Fibroblast of pulmonary artery (primary cell): ENCODE measurements around the gene TEX28.
"Not testable (repeated sequence)": the region's sequence is repeated elsewhere in the genome, so short reads cannot be mapped to it uniquely, and the experiment has no call there.

Experiments used
- DNase-seq: peaks from one replicate; pipeline ENCODE4 v3.0.0-alpha.2; 2010; ENCODE audit warnings: low read depth
- H3K4me3 ChIP-seq: replicated peaks from 2 replicates; pipeline ENCODE4 v1.5.1; 2011; ENCODE audit warnings: low read depth, mild to moderate bottlenecking, control low read depth, low read length, moderate library complexity
- TF ChIP-seq, protein P1 (sequence below): IDR thresholded peaks from 2 replicates; pipeline ENCODE4 v1.5.1; 2011; ENCODE audit warnings: mild to moderate bottlenecking, control low read depth, low read length, inconsistent platforms; ENCODE audit errors: missing control alignments

Gene TEX28

DNA sequence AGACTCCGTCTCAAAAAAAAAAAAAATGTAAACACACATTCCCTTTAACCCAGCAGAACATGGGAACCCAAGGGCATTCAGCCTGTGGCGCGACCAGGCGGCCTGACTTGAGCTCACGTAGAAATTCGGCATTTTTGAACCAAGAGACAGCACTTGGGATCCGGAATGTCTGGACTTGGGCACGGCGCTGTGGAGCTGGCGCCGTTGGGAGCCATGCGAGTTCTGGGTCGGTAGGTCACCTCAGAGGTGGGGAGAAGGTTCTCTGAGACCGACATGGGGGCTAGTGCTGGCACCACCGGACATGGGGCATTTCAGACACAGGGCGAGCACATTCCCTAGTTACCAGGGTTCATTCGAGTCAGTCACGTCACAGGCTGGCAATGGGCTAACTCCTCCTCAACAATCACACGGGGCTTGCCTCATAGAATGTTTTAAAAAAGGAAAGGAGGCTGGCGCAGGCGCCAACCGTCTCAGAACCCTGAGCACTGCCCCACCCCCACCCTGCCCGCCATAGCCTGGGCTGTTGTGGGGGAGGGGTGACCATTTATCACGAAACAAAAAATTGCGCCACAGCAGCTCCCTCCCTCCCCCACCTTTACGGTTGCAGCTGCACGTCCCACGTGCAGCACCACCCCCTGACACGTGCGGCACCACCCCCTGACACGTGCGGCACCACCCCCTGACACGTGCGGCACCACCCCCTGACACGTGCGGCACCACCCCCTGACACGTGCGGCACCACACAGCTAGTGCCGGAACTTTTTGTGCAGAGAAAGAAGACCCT lies at the start of gene TEX28:
TSS of gene TEX28 (minus strand) at position 334 of the 784 bp plus-strand sequence. CDS start 3,007 bp downstream, outside the sequence.
- no peak within 1 kb of the TSS for H3K4me3 ChIP-seq
- DNase-seq, result no peak
- TF ChIP-seq, protein P1, sequence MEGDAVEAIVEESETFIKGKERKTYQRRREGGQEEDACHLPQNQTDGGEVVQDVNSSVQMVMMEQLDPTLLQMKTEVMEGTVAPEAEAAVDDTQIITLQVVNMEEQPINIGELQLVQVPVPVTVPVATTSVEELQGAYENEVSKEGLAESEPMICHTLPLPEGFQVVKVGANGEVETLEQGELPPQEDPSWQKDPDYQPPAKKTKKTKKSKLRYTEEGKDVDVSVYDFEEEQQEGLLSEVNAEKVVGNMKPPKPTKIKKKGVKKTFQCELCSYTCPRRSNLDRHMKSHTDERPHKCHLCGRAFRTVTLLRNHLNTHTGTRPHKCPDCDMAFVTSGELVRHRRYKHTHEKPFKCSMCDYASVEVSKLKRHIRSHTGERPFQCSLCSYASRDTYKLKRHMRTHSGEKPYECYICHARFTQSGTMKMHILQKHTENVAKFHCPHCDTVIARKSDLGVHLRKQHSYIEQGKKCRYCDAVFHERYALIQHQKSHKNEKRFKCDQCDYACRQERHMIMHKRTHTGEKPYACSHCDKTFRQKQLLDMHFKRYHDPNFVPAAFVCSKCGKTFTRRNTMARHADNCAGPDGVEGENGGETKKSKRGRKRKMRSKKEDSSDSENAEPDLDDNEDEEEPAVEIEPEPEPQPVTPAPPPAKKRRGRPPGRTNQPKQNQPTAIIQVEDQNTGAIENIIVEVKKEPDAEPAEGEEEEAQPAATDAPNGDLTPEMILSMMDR, result no peak

DNA sequence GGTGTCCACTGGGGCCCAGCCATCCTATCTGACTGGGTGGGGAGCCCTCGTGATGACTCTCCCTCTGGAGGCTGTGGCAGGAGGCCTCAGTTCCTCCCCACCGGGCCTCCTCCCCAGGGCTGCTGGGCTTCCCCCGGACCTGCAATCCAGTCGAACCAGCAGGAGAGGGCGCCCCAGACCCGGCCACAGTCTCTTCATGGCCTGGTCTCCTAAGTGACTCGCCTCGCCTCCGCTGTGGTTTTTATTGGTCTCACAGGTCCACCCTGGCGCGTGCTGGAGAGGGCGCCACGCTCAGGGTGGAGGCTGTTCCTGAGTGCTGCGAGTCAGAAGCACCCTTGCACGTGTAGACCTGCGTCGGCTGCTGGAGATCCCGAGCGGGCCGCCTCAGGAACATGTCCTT lies 48.7 kb upstream of the TEX28 start:
- not testable (repeated sequence) for DNase-seq

GRCh38 chrX:154343063-154343462 lies 48.1 kb upstream of the TEX28 start:
- not testable (repeated sequence) for H3K4me3 ChIP-seq, DNase-seq

More for the DNA sequence above, 48.7 kb upstream of the TEX28 start:
- not testable (repeated sequence) for H3K4me3 ChIP-seq

DNA sequence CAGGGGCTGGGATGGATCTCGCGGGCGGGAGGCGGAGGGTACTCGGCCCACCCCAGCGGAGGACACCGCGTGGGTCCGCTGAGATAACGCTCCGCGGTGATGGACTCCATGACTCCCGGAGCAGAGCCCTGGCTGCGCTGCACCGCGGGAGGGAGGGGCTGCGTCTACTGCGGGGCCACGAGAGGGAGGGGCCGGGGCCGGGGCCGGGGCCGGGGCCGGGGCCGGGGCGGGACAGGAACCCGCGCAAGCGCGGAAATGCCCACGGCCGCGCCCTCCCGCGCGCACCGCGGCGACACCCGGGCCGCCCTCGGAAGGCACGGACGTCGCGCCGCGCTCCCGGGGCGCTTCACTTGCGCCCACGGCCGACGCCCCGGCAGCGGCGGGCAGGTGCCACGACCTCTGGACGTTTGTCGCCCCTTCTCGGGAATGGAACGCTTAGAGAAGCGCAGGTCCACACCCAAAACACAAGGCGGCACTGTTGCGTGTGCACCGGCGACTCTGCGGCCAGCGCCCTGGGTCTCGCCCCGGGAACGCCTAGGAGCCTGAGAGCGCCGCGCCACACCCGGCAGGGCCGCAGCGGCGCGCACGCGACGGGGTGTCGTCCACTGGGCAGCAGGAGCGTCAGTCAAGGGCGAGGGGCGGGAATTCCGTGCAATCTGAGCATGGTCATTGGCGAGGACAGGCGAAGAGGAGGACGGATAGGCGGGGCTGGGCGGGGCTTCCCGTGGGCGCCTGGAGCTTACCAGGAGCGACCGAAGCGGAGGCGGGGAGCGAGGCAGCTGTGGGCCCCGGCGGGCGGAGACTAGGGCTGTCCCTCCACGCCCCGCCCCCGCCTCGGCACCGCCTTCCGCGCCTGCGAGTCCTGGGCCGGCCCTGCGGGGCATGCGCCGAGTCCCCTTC lies 46.7 kb upstream of the TEX28 start:
- not testable (repeated sequence) for H3K4me3 ChIP-seq, DNase-seq

GRCh38 chrX:154334496-154334895 lies 39.6 kb upstream of the TEX28 start:
- TF ChIP-seq, protein P1, result no peak
- no peak for DNase-seq
- H3K4me3 ChIP-seq, result no peak overlapping the region

- TF ChIP-seq, protein P1, result no peak
- no peak overlapping the region for H3K4me3 ChIP-seq
- DNase-seq, result no peak
Observed at GRCh38 chrX:154333837-154334271, 38.9 kb upstream of the TEX28 start.

GRCh38 chrX:154333116-154333515 lies 38.2 kb upstream of the TEX28 start:
- no peak overlapping the region for H3K4me3 ChIP-seq
- no peak for DNase-seq
- TF ChIP-seq, protein P1, result no peak

DNA sequence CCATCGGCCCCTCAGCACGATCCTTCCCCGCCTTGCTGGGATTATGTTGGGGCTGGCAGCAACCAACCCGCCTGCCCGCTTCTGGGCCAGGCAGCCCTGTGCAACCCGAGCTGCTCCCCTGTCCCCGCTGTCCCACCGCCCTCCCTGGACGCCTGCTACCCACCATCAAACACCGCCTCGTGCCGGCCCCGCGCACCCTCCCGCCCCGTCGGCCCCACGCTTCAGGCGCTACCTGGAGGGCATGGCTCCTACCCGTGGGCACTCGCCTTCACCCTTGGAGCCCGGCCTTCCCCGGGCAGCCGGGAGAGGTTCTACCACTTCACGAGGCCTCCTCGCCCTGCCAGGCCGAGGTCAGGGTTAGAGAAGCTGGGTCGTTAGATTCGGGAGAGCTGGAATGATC lies 37.6 kb upstream of the TEX28 start:
- TF ChIP-seq, protein P1, result no peak
- DNase-seq, result no peak
- no peak overlapping the region for H3K4me3 ChIP-seq
